ENCODE results near the gene MYLK. TPM values are rescaled to one million over a fixed set of nuclear protein-coding genes. Genes with fewer than 3 reads are reported as not detected.

MYLK gene
- total and polyA plus RNA-seq, 11 donors = 3.2 to 20.7 (median 12.4) TPM

GRCh38 chr3:123597561-123597960, 286.6 kb downstream of the MYLK start:
- Histone ChIP-seq H3K36me3 (no peaks in the 10 kb centered on the region), H3K27ac (no peak overlapping the region), H3K27me3 (no peaks in the 10 kb centered on the region), H3K9me3 (no peaks in the 10 kb centered on the region), H3K4me3 (no peak overlapping the region), H3K4me1 (no peaks in the 10 kb centered on the region)
- ATAC-seq (no peak), DNase-seq (no peak)
- 94 to 96% (median 95%) methylated on average over 4 of the region's 4 CpGs for WGBS, 4 donors
- TF ChIP-seq POLR2A (IDR thresholded peaks at IDR 0.05) = no peak
- TF ChIP-seq CTCF (IDR thresholded peaks at IDR 0.05) = no peak
- intact Hi-C loops (cut with DNase I) = no loop called here

GRCh38 chr3:123595396-123596180, 288.5 kb downstream of the MYLK start:
- 54 to 65% (median 56%) methylated on average over 5 of the region's 5 CpGs for WGBS, 4 donors
- Histone ChIP-seq H3K36me3 (peaks cover 0 to under 1% (median 0%) of the 10 kb centered on the region in 9 donors), H3K4me3 (no peak overlapping the region), H3K27me3 (no peaks in the 10 kb centered on the region), H3K4me1 (no peaks in the 10 kb centered on the region), H3K9me3 (peaks cover 0 to 9% (median 0%) of the 10 kb centered on the region in 12 donors), H3K27ac (no peak overlapping the region)
- ATAC-seq (no peak), DNase-seq (no peak)
- intact Hi-C loops (cut with DNase I) = no loop called here
- no peak for TF ChIP-seq POLR2A (IDR thresholded peaks at IDR 0.05)
- TF ChIP-seq CTCF (IDR thresholded peaks at IDR 0.05) = no peak

- Histone ChIP-seq H3K4me1 (no peaks in the 10 kb centered on the region), H3K4me3 (no peak overlapping the region), H3K9me3 (peaks cover 0 to 18% (median 0%) of the 10 kb centered on the region in 12 donors), H3K27ac (no peak overlapping the region), H3K27me3 (no peaks in the 10 kb centered on the region), H3K36me3 (peaks cover 0 to 3% (median 0%) of the 10 kb centered on the region in 9 donors)
- intact Hi-C loops (cut with DNase I) = no loop called here
- 94 to 97% (median 97%) methylated on average over 3 of the region's 3 CpGs for WGBS, 4 donors
- no peak for ATAC-seq
- no peak for DNase-seq
- TF ChIP-seq POLR2A (IDR thresholded peaks at IDR 0.05) (no peak), CTCF (IDR thresholded peaks at IDR 0.05) (no peak)
Measured at GRCh38 chr3:123593381-123593780, 290.8 kb downstream of the MYLK start.

- no peaks in the 10 kb centered on the region for H3K27me3 ChIP-seq
- H3K4me1 ChIP-seq = peaks cover 0 to 14% (median 7%) of the 10 kb centered on the region in 12 donors
- peaks cover 0 to 3% (median 0%) of the 10 kb centered on the region in 9 donors for H3K36me3 ChIP-seq
- intact Hi-C loops (cut with DNase I) = no loop called here
- no peak overlapping the region for H3K27ac ChIP-seq
- no peak for ATAC-seq
- DNase-seq = no peak
- WGBS, 4 donors = 96 to 99% (median 99%) methylated on average over 3 of the region's 3 CpGs
- H3K9me3 ChIP-seq = peaks cover 0 to 18% (median 0%) of the 10 kb centered on the region in 12 donors
- no peak overlapping the region for H3K4me3 ChIP-seq
- TF ChIP-seq CTCF (IDR thresholded peaks at IDR 0.05) = no peak
- no peak for TF ChIP-seq POLR2A (IDR thresholded peaks at IDR 0.05)
Measured at GRCh38 chr3:123590685-123591450, 293.3 kb downstream of the MYLK start.
